HepG2 (cell line): ENCODE data around the gene AP4E1. TPM values are rescaled to one million over a fixed set of nuclear protein-coding genes. Genes with fewer than 3 reads are reported as not detected.

Source experiments
- ATAC-seq: fragments of 200-7000 bp; cut with Tn5 transposase; 3 replicates; pipeline ENCODE4 v1.9.1; 2020; ENCODE audit warnings: mild to moderate bottlenecking, moderate library complexity
- BruUV-seq: library from RNA; stranded (reverse); fragments of 400-500 nt; replicated peaks from 2 replicates; lab custom pipeline; 2021; lab: Mats Ljungman, UMichigan
- CTCF ChIA-PET: fragments of 300-600 bp; formaldehyde crosslinking; extraction: SDS; loops from one replicate; lab custom pipeline; 2021; ENCODE audit warnings: low total read pairs, inconsistent platforms, low intra/inter-chr PET ratio; lab: Yijun Ruan, JAX
- POLR2A ChIA-PET: fragments of 350-600 bp; sonication (Branson Sonifier 250); formaldehyde crosslinking; loops from one replicate; lab custom pipeline; 2020; ENCODE audit warnings: antibody characterized with exemption, inconsistent platforms; lab: Yijun Ruan, JAX
- DNase-seq: peaks from one replicate; pipeline ENCODE4 v3.0.0-alpha.2; 2015; ENCODE audit warnings: low spot score
- FAIRE-seq: peaks from 3 replicates; lab custom pipeline; 2011; peaks lifted over from hg19 to GRCh38; lab: Jason Lieb, UNC
- H2AFZ ChIP-seq: one replicate; pipeline ENCODE4 v1.6.1; 2011; ENCODE audit warnings: low read length, inconsistent platforms
- H3K27ac ChIP-seq: fragments of 300-600 bp; 3 replicates; pipeline ENCODE4 v1.8.0; 2011; ENCODE audit warnings: mixed run types, mild to moderate bottlenecking, mixed read lengths, low read length, inconsistent platforms; ENCODE audit not compliant: insufficient read depth; ENCODE audit errors: extremely low read length
- H3K27me3 ChIP-seq, 2 experiments: fragments of 200-600 bp in 1 of 2; 2 replicates in 1 of 2; 3 replicates in 1 of 2; pipeline versions ENCODE4 v1.6.0 to v1.8.0; 2011; ENCODE audit warnings: low read length in 2 of 2, mild to moderate bottlenecking in 2 of 2, moderate library complexity in 2 of 2, inconsistent platforms in 1 of 2; ENCODE audit not compliant: insufficient read depth in 2 of 2, control insufficient read depth in 1 of 2
- H3K36me3 ChIP-seq, 2 experiments: fragments of 200-600 bp in 1 of 2; replicated peaks in 1 of 2; 2 replicates in 1 of 2; 3 replicates in 1 of 2; pipeline versions ENCODE4 v1.5.1 to v1.8.0; 2011; ENCODE audit warnings: low read length in 2 of 2, inconsistent platforms in 1 of 2; ENCODE audit not compliant: insufficient read depth in 2 of 2, control insufficient read depth in 1 of 2
- H3K4me1 ChIP-seq: 2 replicates; pipeline ENCODE4 v1.5.1; 2012; ENCODE audit warnings: low read length, inconsistent platforms; ENCODE audit not compliant: insufficient read depth
- H3K4me2 ChIP-seq: 2 replicates; pipeline ENCODE4 v1.6.0; 2011; ENCODE audit warnings: low read depth, low read length, inconsistent platforms
- H3K4me3 ChIP-seq, 3 experiments: fragments of 200-600 bp in 1 of 3; sonication (generic), shearing (Covaris generic) in 1 of 3; replicated peaks in 1 of 3; 2 replicates each; pipeline ENCODE4 v1.5.1; 2011 to 2016; ENCODE audit warnings: low read length in 3 of 3, inconsistent platforms in 2 of 3, low read depth in 2 of 3, mild to moderate bottlenecking in 2 of 3, control low read depth in 1 of 3, mixed read lengths in 1 of 3; ENCODE audit not compliant: insufficient read depth in 1 of 3
- H3K79me2 ChIP-seq: one replicate; pipeline ENCODE4 v1.6.1; 2011; ENCODE audit warnings: low read length, inconsistent platforms; ENCODE audit not compliant: insufficient read depth
- H3K9ac ChIP-seq: 2 replicates; pipeline ENCODE4 v1.6.0; 2011; ENCODE audit warnings: mild to moderate bottlenecking, low read depth, low read length, inconsistent platforms; ENCODE audit not compliant: insufficient read depth
- H3K9me3 ChIP-seq: 2 replicates; pipeline ENCODE4 v1.5.1; 2012; ENCODE audit warnings: mild to moderate bottlenecking, low read length
- H4K20me1 ChIP-seq: 2 replicates; pipeline ENCODE4 v1.6.0; 2011; ENCODE audit warnings: inconsistent platforms, mild to moderate bottlenecking, low read length, moderate library complexity; ENCODE audit not compliant: insufficient read depth
- AFF4 ChIP-seq: sonication (generic); formaldehyde crosslinking; IDR thresholded peaks from 2 replicates; pipeline ENCODE4 v1.4.0; 2020; ENCODE audit warnings: missing genetic modification reagents
- ESRRA ChIP-seq: sonication (generic); formaldehyde crosslinking; IDR thresholded peaks from 2 replicates; pipeline ENCODE4 v1.5.1; 2020; ENCODE audit warnings: mild to moderate bottlenecking, low read depth, missing genetic modification reagents
- GATAD2A ChIP-seq: IDR thresholded peaks from 2 replicates; pipeline ENCODE4 v1.6.1; 2016
- GZF1 ChIP-seq: sonication (generic); formaldehyde crosslinking; IDR thresholded peaks from 2 replicates; pipeline ENCODE4 v1.5.1; 2020; ENCODE audit warnings: mild to moderate bottlenecking, missing genetic modification reagents
- HMG20A ChIP-seq: IDR thresholded peaks from 2 replicates; pipeline ENCODE4 v1.6.1; 2016; ENCODE audit warnings: borderline replicate concordance
- MED8 ChIP-seq: sonication (generic); formaldehyde crosslinking; IDR thresholded peaks from 2 replicates; pipeline ENCODE4 v1.8.1; 2023; ENCODE audit warnings: mild to moderate bottlenecking, missing genetic modification reagents; ENCODE audit not compliant: insufficient replicate concordance
- NONO ChIP-seq, 2 experiments: fragments of 450-650 bp in 1 of 2; sonication (generic) in 1 of 2; formaldehyde crosslinking in 1 of 2; IDR thresholded peaks in 1 of 2; conservative IDR thresholded peaks in 1 of 2; 2 replicates each; pipeline versions ENCODE4 v1.6.1 to v1.8.0; 2017 to 2022; ENCODE audit warnings: mild to moderate bottlenecking in 1 of 2, missing genetic modification reagents in 1 of 2, moderate library complexity in 1 of 2
- ONECUT2 ChIP-seq: sonication (generic); formaldehyde crosslinking; IDR thresholded peaks from 2 replicates; pipeline ENCODE4 v1.4.0; 2020; ENCODE audit warnings: missing genetic modification reagents
- RARG ChIP-seq: sonication (generic); formaldehyde crosslinking; IDR thresholded peaks from 2 replicates; pipeline ENCODE4 v1.4.0; 2020; ENCODE audit warnings: low read depth, mild to moderate bottlenecking, missing genetic modification reagents
- TBP ChIP-seq: sonication (generic); formaldehyde crosslinking; IDR thresholded peaks from 2 replicates; pipeline ENCODE4 v1.5.0; 2020; ENCODE audit warnings: missing genetic modification reagents
- UBTF ChIP-seq: sonication (generic); formaldehyde crosslinking; IDR thresholded peaks from 2 replicates; pipeline ENCODE4 v1.4.0; 2020; ENCODE audit warnings: mild to moderate bottlenecking, missing genetic modification reagents
- ZFP36L1 ChIP-seq: sonication (generic); formaldehyde crosslinking; IDR thresholded peaks from 2 replicates; pipeline ENCODE4 v1.8.0; 2022; ENCODE audit warnings: mild to moderate bottlenecking, missing genetic modification reagents, moderate library complexity
- ZNF256 ChIP-seq: sonication (generic); formaldehyde crosslinking; conservative IDR thresholded peaks from 2 replicates; pipeline ENCODE4 v1.4.0; 2020; ENCODE audit warnings: missing genetic modification reagents
- ZNF331 ChIP-seq: sonication (generic); formaldehyde crosslinking; IDR thresholded peaks from 2 replicates; pipeline ENCODE4 v1.4.0; 2020; ENCODE audit warnings: missing genetic modification reagents
- ZNF451 ChIP-seq: sonication (generic); formaldehyde crosslinking; IDR thresholded peaks from 2 replicates; pipeline ENCODE4 v1.5.0; 2020; ENCODE audit warnings: mild to moderate bottlenecking, missing genetic modification reagents
- ZNF552 ChIP-seq: sonication (generic); formaldehyde crosslinking; IDR thresholded peaks from 2 replicates; pipeline ENCODE4 v1.9.0; 2022; ENCODE audit warnings: missing genetic modification reagents, mild to moderate bottlenecking, borderline replicate concordance
- ZNF704 ChIP-seq: sonication (generic); formaldehyde crosslinking; IDR thresholded peaks from 2 replicates; pipeline ENCODE4 v1.8.1; 2023; ENCODE audit warnings: mild to moderate bottlenecking, inconsistent platforms, moderate library complexity, missing genetic modification reagents, borderline replicate concordance
- ZNF891 ChIP-seq: sonication (generic); formaldehyde crosslinking; IDR thresholded peaks from 2 replicates; pipeline ENCODE4 v1.5.0; 2020; ENCODE audit warnings: mild to moderate bottlenecking, missing genetic modification reagents
- WGBS: methylation state at CpG from one replicate; pipeline ENCODE4 v1.1.6; 2017; ENCODE audit warnings: low lambda C conversion rate; 5-methylcytosine and 5-hydroxymethylcytosine counted together
- in situ Hi-C: cut with HindIII; loops from 2 replicates; pipeline ENCODE4 v1.10.0; 2017; ENCODE audit warnings: low pct_unique_long_range_greater_than_20kb; ENCODE audit not compliant: extremely low pct_ligation_motif_present
- intact Hi-C: fragments of 100-400 bp; cut with micrococcal nuclease; formaldehyde crosslinking; loops from one replicate; pipeline ENCODE4 v1.10.0; 2022; ENCODE audit not compliant: unreplicated experiment
- polyA plus RNA-seq, 8 experiments: library from polyadenylated mRNA; depleted of rRNA in 3 of 8; stranded (reverse) in 7 of 8; unstranded in 1 of 8; fragments of >200 nt; fragmentation: Illumina TruSeq in 4 of 8; extraction: Trizol in 4 of 8; gene quantifications; 2 replicates each; pipeline versions ENCODE4 v1.2.1 to v1.2.3, GENCODE V29; 2011 to 2016; ENCODE audit warnings: low read depth in 4 of 8, missing spikeins in 1 of 8, mixed read lengths in 1 of 8; ENCODE audit not compliant: insufficient read depth in 1 of 8
- total RNA-seq, 5 experiments: library from RNA; depleted of rRNA; stranded (reverse); fragments of >200 nt; fragmentation: Illumina TruSeq; extraction: Trizol; gene quantifications; 2 replicates each; pipeline ENCODE4 v1.2.3, GENCODE V29; 2016; ENCODE audit warnings: low read depth in 1 of 5

Gene AP4E1
- total and polyA plus RNA-seq, 2 of the 13 experiments (the other 11 are each of a cell fraction or from before 2014, with no cell fraction given) = 2.2 to 7.8 TPM

- Histone ChIP-seq H3K27ac (no peak overlapping the region), H4K20me1 (no peaks in the 10 kb centered on the region), H2AFZ (no peak overlapping the region), H3K27me3 (no peaks in the 10 kb centered on the region), H3K36me3 (no peaks in the 10 kb centered on the region), H3K9me3 (no peaks in the 10 kb centered on the region; the same call in 1 of the 2 replicates), H3K4me2 (no peak overlapping the region), H3K9ac (no peak overlapping the region), H3K4me1 (no peaks in the 10 kb centered on the region), H3K79me2 (no peaks in the 10 kb centered on the region), H3K4me3 (no peak overlapping the region)
- BruUV-seq = no TSS peak
- ChIA-PET POLR2A (no interaction called here), CTCF (no interaction called here)
- TF ChIP-seq ZNF704 = no peak
- TF ChIP-seq ZNF552 (CRISPR knock-in tag) = no peak
- TF ChIP-seq NONO (IDR thresholded peaks at IDR 0.05) = no peak
- TF ChIP-seq NONO (CRISPR knock-in tag; conservative IDR thresholded peaks at IDR 0.05) = no peak
- no peak for TF ChIP-seq TBP (CRISPR knock-in tag)
- TF ChIP-seq ESRRA = no peak
- no peak for TF ChIP-seq ONECUT2 (CRISPR knock-in tag)
- TF ChIP-seq MED8 = no peak
- TF ChIP-seq ZNF891 (CRISPR knock-in tag) = no peak
- no peak for TF ChIP-seq ZNF331 (CRISPR knock-in tag)
- TF ChIP-seq RARG (CRISPR knock-in tag) = no peak
- no peak for TF ChIP-seq UBTF
- TF ChIP-seq AFF4 (CRISPR knock-in tag) = no peak
- TF ChIP-seq ZNF256 (CRISPR knock-in tag) = no peak
- no peak for TF ChIP-seq GZF1 (CRISPR knock-in tag)
- TF ChIP-seq ZNF451 (CRISPR knock-in tag) = no peak
- no peak for TF ChIP-seq GATAD2A (CRISPR knock-in tag)
- no peak for TF ChIP-seq HMG20A (CRISPR knock-in tag)
- no peak for TF ChIP-seq ZFP36L1 (CRISPR knock-in tag)
- no peak for ATAC-seq
- no peak for FAIRE-seq
- intact Hi-C loops = no loop called here
- DNase-seq = no peak
- 68% methylated on average over 3 of the region's 3 CpGs for WGBS
- in situ Hi-C loops = no loop called here
These were observed 14.5 kb upstream of the AP4E1 start for GRCh38 chr15:50893976-50894375.
